Liver (tissue), 3 donors: ENCODE data around the gene DROSHA.

Experiments used
- EGR1 ChIP-seq, 2 donors: IDR thresholded peaks; 2 replicates each; pipeline ENCODE4 v1.6.1; 2016 to 2018; ENCODE audit warnings: antibody characterized with exemption in 2 of 2, low read depth in 2 of 2
- YY1 ChIP-seq: IDR thresholded peaks from 2 replicates; pipeline ENCODE4 v1.6.1; 2016; ENCODE audit warnings: antibody characterized with exemption, mild to moderate bottlenecking
- TF ChIP-seq, protein P1 (sequence below): IDR thresholded peaks from 2 replicates; pipeline ENCODE4 v1.6.1; 2016; ENCODE audit warnings: antibody characterized with exemption, mild to moderate bottlenecking
- TF ChIP-seq, protein P2 (sequence below): fragments of 150-350 bp; IDR thresholded peaks from 2 replicates; pipeline ENCODE4 v1.5.1; 2017; ENCODE audit warnings: improper control_type of control experiment, low read depth, low read length; ENCODE audit not compliant: missing input control
- TF ChIP-seq, protein P3 (sequence below): IDR thresholded peaks from 2 replicates; pipeline ENCODE4 v1.6.1; 2016; ENCODE audit warnings: antibody characterized with exemption
- donor health status: healthy.
- donor health status: healthy.

DNA sequence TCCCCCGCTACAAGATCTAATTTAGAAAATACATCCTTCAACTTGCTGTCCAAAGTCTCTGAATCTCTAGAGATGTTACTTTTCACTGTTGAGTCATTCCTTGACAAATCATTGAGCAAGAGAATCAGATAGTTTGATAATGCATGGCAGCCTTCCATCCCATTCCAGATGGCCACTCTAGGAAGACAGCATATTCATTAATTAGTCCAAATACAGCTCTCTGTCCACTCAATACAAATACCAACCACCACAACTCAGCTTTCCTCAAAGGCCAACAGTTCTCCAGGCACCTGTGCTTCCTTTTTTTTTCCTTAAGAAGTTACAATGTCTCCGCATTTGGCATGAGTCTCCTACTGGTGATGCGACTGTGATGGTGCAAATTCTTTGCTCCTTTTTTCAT lies 72.3 kb downstream of the DROSHA start:
- no peak for TF ChIP-seq YY1
- no peak for TF ChIP-seq EGR1 (IDR thresholded peaks at IDR 0.05; ENCODE audit: low read depth in 2 of 2)
- TF ChIP-seq, protein P1, sequence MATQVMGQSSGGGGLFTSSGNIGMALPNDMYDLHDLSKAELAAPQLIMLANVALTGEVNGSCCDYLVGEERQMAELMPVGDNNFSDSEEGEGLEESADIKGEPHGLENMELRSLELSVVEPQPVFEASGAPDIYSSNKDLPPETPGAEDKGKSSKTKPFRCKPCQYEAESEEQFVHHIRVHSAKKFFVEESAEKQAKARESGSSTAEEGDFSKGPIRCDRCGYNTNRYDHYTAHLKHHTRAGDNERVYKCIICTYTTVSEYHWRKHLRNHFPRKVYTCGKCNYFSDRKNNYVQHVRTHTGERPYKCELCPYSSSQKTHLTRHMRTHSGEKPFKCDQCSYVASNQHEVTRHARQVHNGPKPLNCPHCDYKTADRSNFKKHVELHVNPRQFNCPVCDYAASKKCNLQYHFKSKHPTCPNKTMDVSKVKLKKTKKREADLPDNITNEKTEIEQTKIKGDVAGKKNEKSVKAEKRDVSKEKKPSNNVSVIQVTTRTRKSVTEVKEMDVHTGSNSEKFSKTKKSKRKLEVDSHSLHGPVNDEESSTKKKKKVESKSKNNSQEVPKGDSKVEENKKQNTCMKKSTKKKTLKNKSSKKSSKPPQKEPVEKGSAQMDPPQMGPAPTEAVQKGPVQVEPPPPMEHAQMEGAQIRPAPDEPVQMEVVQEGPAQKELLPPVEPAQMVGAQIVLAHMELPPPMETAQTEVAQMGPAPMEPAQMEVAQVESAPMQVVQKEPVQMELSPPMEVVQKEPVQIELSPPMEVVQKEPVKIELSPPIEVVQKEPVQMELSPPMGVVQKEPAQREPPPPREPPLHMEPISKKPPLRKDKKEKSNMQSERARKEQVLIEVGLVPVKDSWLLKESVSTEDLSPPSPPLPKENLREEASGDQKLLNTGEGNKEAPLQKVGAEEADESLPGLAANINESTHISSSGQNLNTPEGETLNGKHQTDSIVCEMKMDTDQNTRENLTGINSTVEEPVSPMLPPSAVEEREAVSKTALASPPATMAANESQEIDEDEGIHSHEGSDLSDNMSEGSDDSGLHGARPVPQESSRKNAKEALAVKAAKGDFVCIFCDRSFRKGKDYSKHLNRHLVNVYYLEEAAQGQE = no peak
- TF ChIP-seq, protein P2, sequence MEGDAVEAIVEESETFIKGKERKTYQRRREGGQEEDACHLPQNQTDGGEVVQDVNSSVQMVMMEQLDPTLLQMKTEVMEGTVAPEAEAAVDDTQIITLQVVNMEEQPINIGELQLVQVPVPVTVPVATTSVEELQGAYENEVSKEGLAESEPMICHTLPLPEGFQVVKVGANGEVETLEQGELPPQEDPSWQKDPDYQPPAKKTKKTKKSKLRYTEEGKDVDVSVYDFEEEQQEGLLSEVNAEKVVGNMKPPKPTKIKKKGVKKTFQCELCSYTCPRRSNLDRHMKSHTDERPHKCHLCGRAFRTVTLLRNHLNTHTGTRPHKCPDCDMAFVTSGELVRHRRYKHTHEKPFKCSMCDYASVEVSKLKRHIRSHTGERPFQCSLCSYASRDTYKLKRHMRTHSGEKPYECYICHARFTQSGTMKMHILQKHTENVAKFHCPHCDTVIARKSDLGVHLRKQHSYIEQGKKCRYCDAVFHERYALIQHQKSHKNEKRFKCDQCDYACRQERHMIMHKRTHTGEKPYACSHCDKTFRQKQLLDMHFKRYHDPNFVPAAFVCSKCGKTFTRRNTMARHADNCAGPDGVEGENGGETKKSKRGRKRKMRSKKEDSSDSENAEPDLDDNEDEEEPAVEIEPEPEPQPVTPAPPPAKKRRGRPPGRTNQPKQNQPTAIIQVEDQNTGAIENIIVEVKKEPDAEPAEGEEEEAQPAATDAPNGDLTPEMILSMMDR = no peak
- TF ChIP-seq, protein P3, sequence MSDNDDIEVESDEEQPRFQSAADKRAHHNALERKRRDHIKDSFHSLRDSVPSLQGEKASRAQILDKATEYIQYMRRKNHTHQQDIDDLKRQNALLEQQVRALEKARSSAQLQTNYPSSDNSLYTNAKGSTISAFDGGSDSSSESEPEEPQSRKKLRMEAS = no peak
